ENCODE results near the gene PDYN.
A peak's percentile ranks its signal among the peaks of the same experiment; 100 is the strongest.
"Not testable (repeated sequence)": the region's sequence is repeated elsewhere in the genome, so short reads cannot be mapped to it uniquely, and the experiment has no call there.

The PDYN gene

DNA sequence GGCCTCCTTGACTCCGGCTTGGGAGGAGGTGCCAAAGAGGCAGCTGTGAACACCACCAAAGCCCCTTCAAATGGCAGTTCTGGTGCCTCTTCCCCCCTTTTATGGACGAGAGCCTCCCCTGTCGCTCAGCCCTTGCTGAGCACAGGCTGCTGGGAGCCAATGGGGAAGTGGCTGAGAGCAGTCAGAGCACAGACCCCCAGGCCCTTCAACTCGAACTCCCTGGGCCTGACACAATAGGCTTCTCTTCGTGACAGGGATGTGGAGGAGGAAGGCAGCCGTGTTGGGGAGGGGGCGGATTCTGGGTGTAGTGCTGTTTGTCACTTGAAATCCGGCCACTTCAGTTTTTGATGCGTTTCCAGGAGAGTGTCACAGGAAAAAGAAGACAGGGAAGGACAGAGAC, at the start of gene PDYN:
TSS of gene PDYN (minus strand) at position 73 of the 400 bp plus-strand sequence. CDS start 10,974 bp downstream, outside the sequence.
- DNase-seq (ENCODE audit: low spot score) = no peak

DNA sequence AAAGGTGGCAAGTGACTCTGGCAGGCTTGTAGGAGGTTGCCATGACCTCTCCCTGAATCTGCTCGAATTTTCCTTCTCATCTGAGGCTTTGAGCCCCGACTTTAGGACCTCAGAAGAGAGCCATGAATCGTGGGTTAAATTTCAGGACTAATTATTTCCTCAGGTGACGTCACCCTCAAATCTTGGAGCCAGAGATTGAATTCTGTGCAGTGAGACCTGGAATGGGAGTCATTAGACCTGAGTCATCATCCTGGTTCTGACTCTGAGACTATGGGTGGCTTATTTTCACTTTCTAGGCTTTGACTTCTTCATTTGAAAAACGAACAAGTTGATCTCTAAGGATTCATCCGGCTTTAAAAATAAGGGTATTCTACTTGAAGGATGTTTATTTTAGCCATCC, 48.5 kb upstream of the PDYN start:
- peak; percentile 56 for DNase-seq (ENCODE audit: low spot score)

DNA sequence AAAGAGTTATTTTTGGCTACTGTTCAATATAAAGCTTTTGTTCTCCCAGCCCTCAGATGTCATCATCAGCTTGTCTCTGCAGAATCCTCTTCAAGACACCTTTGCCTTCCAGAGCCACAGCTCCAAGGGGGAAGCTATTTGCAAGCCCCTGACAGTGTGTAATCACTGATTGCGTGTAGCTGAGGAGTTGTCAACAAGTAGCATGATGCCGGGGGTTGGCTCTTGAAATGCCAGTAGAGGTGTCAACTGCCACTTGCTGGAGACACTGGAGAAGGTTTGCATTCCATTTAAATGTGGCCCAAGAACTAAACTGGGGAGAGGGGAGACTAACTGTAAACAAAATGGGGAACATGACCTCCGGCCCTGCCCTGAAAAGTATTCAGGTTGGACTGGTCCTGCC, 44.3 kb upstream of the PDYN start:
- DNase-seq (ENCODE audit: low spot score) = no peak

DNA sequence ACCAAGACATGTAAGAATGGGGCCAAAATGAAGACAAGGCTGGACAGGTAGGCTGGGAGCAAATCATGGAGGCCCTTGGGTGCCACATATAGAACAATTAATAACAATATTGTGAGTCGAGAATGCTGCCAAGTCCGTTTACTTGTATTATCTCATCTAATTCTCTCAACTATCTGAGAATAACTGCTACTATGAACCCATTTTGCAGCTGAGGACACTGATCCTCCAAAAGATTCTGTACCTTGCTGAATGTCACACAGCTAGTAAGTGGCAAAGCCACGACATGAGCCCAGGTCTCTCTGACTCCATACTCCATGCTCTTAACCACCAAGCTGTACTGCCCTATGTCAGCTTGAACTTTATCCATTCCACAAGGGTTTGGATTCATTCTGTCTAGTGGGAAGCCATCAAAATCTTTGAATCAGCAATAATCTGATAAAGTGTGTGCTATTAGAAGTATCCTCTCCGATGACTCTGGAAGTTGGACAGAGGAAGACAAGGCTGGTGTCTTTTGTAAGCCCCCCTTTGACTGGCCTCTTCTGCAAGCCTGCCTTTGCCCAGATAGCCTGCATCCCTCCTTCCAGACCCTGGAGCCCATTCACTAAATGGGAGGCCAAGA, 43.5 kb upstream of the PDYN start:
- no peak for DNase-seq (ENCODE audit: low spot score)

DNA sequence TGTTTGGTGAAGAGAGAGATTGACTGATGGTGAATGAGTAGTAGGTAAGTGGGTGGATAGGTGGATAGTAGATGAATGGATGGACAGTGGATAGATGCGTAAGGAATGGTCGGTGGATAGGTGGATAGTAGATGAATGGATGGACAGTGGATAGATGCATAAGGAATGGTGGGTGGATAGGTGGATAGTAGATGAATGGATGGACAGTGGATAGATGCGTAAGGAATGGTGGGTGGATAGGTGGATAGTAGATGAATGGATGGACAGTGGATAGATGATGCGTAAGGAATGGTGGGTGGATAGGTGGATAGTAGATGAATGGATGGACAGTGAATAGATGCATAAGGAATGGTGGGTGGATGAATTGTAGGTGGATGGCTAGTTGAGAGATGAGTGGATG, 42.5 kb upstream of the PDYN start:
- not testable (repeated sequence) for DNase-seq (ENCODE audit: low spot score)

DNA sequence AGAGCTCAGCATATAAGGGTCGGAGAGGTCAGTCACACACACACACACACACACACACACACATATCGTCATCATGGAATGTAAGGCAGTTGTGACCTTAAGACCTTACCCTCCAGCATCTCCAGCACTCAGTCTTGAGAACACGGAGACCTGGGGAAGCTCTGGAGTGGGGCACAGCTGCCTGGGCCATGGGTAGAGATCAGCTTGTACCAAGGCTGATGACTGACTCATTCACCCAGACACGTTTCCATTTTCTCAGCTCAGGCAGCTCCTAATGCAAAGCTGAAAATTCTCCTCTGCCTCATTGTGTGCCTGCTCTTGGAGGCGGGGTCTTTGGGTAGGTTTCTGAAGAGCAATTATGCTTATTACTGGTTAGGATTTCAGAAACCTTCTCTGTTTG, 38.3 kb upstream of the PDYN start:
- DNase-seq (ENCODE audit: low spot score) = no peak

DNA sequence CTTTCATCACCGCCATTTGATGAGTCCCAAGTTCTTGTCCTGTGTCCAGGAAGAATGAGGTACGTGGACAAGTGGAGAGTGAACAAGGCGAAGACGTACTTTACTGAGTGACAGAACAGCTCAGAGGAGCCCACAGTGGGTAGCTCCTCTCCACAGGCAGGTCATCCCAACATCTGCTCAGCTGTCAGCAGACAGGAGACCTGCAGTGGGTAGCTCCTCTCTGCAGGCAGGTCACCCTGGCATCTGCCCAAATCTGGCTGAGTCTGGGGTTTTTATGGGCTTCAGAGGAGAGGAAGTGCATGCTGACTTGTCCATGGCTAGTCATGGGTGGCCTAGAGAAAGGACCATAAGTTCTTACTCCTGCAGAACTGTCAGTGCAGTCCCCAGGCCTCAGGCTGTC, 32.7 kb upstream of the PDYN start:
- no peak for DNase-seq (ENCODE audit: low spot score)

DNA sequence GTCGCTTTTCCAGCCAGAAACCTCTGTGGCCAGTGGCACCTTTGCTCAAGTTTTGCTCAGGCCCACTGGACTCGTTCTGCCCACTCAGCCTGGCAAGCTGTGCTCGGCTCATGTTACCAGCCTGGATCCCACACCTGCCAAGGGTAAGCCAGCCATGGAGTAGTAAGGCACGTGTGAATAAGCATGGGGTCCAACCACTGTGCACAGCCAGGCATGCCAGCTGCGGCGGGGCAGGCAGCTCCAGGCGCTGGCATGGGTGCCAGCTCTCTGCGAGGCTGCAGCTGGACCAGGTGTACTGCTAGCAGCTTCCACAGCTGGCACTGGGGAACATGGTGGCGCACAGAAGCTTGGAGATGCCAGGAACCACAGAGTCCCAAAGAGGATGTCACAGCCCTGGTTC, 32.1 kb upstream of the PDYN start:
- DNase-seq (ENCODE audit: low spot score) = no peak

DNA sequence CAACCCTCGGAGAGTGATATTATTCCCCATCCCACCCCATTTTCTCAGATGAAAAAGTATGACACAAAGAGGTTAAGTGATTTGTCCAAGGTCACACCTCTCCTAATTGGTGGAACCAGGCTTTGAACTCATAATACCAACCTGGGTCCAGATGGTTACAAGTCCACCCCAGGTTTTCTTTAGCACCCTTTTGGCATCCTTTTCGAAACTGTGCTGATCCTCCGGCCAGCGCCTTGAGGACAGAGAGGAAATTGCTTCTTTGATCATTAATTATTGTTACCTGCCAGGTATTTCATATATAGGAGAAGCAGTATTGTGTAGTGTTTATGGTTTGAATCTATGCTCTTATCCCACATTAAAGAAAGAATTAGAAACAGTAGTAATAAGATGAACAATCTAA, 29.3 kb upstream of the PDYN start:
- no peak for DNase-seq (ENCODE audit: low spot score)

DNA sequence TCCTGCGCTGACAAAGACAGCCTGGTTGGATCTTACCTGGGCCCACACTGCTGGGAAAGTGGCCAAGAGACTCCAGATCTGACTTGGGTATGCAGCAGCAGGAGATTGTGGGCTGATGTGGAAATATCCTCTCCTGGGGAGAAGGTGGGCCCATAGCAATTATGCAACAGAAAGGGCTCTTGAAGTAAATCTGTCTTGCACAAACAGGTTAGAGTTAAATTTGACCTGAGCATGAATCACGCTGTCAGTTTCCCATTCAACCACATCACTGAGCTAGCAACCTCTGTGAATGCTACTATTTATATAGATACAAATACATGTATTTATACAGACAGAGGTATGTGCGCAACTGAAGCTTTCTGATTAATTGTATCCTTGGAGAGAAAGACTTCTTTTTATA, 28.3 kb upstream of the PDYN start:
- DNase-seq (ENCODE audit: low spot score) = peak; percentile 58

DNA sequence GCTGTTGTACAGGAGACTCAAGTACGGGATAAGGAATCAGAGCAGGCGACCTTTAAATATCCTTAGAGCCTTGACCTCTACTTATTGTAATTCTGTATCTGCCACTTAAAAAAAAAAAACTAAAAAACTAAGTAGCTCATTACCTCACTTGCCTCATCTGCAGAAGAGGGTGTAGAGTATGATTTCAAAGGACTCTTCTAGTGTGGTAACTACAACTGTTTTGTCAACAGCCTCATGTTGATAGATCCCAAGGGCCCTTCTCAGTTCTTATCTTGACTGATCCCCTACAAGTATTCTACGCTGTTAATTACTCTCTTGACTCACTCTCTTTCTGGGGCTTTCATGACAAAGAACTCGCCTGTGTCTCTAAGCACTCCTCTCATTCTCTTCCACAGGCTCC, 16.7 kb upstream of the PDYN start:
- DNase-seq (ENCODE audit: low spot score) = no peak

DNA sequence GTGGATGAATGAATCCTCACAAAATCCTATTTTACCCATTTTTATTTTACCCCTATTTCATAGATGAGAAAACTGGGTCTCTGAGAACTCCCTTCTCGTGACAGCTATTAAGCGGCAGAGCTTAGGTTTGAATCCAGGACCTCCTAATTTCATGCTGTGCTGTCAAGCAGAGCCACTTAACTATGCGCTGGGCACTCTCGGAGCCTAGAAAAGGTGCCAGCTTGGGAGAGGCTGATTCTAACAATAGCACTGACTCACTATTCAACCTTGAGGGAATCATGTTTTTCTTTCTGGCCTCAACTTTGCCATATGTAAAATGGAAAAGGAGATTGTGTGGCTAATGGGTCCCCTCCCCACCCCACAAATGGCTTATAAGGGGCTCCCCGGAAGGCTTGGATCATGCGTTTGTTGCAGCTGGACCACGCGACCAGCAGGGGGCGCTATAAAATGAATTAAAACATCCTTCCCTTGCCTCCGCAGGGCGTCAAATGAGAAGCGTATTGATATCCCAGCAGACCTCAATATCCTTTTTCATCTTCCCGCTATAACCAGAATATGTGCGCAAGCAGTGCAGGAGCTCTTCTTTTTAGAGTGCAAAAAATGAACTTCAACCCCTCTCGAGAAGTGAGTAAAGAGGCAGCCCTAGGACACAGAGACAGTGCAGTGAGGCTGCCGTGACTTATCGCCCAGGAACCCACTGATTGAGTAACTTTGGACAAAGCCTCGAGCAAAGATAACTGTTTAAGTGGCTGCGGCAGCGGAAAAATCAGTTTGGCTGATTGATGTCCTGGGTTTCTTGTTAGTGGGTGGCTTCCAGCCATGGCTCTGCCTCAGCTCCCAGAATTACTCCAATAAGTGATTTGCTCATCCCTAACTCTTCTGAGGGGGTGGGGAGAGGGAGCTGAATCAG, 12.8 kb upstream of the PDYN start:
- peak; percentile 58 for DNase-seq (ENCODE audit: low spot score)

DNA sequence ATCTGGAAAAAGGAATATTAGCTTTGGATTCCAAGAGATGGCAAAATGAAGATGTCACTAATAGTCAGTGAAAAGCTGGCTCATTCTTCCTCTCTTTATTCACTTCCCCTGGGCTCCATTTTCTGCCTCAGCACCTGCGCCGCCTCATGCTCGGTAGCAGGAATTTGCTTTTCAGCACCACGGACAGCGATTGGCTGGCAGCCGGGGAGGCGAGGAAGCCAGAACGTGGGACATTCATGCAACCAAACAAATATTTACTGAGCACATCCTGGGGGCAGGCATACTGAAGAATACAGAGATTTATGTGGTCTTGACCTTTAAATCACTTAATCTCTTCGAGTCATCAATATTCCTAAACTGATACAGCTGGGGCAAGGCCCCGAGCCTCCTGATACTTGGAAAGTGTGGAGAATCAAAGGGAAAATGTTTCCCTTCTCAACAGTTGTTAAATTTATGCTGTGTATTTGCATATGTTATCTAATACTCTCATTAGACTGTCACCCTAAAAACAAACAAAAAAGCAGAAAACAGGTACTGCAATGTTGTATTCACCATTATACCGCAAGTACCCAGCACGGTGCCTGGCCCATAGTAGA, 12.1 kb upstream of the PDYN start:
- peak; percentile 58 for DNase-seq (ENCODE audit: low spot score)

DNA sequence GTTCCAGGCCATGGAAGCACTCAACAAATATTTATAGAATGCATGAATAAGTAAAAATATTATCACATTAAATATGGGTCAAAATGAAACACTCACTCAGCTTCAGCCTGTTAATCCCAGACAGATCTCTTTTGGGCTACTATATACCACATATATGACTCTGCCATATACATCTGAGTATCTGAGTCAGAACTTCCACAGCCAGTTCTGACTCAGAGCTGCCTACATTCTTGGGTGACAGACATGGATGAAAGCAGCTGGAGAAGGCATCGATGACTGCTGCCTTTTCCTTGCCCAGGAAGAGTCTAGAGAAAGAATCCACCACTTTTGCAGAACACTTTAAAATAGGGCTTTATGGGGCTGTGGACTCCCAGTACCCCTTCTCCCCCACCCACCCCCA, 11.5 kb upstream of the PDYN start:
- no peak for DNase-seq (ENCODE audit: low spot score)

DNA sequence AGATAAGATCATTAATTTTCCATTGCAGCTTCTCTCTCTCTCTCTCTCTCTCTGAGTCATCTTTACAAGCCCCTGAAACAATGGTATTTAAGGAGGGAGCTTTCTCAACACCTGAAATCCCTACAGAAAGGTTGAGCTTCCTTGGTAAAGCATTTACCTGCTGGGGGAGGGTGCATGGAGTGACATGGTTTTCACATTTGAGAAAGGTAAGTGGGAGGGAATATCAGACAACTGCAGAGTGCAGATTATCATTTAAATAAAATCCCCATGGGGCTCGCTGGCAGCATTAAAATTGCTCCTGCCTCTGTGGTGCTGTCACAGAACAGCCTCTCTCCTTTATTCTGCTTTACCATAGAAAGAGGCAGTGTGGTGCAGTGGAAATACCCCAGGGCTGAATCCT, 10.3 kb upstream of the PDYN start:
- no peak for DNase-seq (ENCODE audit: low spot score)

DNA sequence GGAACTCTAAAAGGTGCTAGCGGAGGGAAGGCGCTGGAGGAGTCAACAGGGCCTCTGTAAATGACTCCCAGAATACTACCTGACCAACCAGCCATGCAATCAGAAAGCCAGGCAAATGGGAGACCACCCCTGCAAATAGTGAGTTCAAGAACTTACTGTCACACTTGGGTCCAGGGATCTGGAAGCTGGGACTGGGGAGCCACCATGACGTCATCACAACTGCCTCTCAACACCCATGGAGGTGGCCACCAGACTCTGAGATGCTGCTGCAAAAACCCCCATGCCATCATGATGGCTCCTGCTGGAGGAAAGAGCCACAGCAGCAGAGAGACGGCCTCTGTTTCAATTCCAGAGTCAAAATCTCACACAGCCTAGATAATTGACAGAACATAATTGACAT, 8.5 kb upstream of the PDYN start:
- DNase-seq (ENCODE audit: low spot score) = no peak

DNA sequence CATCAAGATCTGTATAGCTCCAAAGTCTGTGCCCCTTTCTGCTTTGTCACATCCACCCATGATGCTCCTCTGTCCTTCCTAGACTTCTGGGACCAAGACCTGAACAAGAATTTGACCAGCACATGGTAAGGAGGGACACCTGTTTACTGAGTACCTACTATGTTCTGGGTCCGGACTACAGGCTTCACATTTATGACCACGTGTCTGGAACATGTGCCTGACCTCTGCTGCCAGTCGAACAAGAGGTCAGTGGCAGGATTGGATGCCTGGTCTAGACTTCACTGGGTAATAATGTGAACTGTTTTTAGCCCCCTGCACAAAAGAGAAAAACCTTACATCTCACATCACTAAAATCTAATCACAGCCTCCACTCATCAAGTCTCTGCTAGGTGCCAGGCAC, 7.3 kb upstream of the PDYN start:
- DNase-seq (ENCODE audit: low spot score) = no peak

DNA sequence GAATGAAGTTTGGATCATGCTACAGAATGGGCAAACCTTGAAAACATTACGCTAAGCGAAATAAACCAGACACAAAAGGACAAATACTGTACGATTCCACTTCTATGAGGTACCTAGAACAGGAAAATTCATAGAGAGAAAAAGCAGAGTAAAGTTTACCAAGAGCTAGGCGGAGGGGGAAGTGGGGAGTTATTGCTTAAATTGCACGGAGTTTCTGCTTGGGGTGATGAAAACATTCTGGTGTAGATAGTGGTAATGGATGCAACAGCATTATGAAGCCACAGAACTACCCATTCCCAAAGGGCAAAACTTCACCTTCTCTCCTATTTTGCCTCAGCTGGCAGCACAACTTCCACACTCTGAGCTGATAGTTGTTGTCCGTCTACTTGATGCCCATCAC, 6.4 kb upstream of the PDYN start:
- DNase-seq (ENCODE audit: low spot score) = no peak

DNA sequence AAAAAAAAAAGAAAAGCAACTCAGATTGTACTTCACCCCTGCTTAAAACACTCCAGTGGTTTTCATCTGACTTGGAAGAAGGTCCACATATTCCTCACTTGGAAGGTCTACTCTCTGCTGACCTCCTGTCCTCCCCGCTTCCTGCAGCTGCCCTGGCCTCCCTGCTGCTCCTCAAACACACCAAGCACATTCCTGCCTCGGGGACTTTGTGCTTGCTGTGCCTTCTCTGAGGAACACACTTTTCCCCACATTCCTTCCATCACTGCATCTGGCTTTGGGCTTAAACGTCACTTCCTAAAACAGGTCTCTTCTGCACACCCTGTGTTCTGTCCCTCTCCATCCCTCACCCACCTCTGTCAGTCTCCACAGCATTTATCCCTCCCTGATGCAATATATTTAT, 4.9 kb upstream of the PDYN start:
- DNase-seq (ENCODE audit: low spot score) = no peak

DNA sequence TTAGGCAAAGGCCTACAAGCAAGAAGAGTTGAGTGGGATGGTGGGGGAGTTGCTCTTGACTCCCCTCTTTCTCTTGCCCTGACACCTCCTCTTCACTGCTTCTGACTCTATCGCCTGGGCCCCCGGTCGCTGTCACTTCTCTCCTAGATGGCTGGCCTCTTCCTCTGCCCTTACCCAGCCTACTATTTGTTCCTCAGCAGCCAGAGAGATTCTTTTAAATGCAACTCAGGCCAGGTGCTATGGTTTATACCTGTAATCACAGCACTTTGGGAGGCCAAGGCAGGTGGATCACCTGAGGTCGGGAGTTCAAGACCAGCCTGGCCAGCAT, 4.3 kb upstream of the PDYN start:
- no peak for DNase-seq (ENCODE audit: low spot score)

DNA sequence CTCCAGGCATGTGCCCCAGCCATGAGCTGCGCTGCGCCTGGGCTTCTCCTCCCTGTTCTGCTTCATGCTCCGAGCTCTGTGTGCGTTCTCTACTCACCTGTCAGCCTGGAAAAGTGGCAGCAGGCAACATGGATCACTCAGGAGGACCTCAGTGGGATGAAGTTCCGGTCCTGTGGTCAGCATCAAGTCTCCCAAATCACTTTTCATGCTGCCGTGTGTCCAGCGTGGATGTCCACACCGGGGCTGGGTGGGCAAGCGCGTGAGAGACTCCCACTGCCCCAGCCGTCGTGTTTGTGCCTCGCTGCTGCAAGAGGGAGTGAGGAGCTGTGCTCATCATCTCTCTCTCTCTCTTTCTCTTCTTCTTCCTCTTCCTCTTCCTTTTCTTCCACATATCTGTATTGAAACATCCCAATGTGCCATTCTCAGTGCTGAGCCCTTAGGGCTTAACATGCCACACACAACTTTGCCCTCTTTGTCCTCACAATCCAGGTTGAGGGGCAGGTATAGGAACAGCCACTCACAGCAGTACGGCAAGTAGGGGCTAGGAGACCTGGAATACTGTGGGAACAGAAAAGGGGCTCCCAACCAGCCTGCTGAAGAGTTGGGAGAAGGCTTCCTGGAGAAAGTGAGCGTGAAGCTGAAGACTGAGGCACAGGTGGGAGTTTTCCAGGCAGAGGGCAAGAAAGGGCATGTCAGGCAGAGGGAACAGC, 3.8 kb upstream of the PDYN start:
- DNase-seq (ENCODE audit: low spot score) = no peak

DNA sequence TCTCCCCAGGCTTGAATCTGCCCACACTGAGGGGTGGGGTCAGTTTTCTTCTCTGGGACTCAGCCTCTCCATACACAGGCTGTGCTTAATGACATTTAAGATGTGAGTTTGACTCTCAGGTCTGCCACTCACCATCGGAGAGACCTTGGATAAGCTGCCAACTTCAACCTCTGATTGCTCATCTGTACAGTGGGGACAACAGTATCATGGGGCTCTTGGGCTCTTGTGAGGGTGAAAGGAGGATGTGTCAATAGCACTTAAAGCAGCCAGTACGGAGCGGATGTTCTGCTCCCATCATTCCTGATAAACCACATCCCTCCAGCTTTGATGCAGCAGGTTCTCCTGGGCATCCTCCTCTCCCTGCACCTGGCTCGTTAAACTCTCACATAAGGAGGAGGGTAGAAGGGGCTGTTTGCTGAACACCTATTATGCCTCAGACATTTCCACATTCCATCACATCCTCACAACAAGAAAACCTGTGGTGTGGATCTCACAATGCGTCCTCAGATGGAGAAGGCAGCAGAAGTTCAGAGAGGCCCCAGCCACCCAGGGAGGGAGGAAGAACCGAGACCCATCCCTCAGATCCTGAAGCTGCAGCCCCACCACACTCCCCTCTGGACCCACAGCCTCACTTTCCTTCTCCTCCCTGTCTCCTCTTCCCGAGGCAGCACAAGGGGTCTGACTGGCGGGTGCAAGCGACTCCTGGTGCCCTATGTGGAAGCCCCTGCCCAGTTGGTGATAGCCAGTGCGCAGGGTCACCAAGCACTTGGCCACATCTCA, 1.9 kb upstream of the PDYN start:
- DNase-seq (ENCODE audit: low spot score) = no peak

Data from COLO829 (cell line).